Peyer's patch (tissue), 4 donors: ENCODE results near the gene MPV17L2. TPM values are rescaled to one million over a fixed set of nuclear protein-coding genes. Genes with fewer than 3 reads are reported as not detected.
A peak's percentile ranks its signal among the peaks of the same experiment; 100 is the strongest.

Experiments used
- DNase-seq, 3 donors: peaks; one replicate each; pipeline ENCODE4 v3.0.0-alpha.2; 2017 to 2019
- H3K27ac ChIP-seq, 4 donors: fragments of 200-600 bp; sonication (generic); one replicate each; pipeline ENCODE4 v1.5.1; 2016 to 2019
- H3K27me3 ChIP-seq, 2 donors: fragments of 200-600 bp; sonication (generic); one replicate each; pipeline ENCODE4 v1.5.1; 2019
- H3K36me3 ChIP-seq, 3 donors: fragments of 200-600 bp; sonication (generic); one replicate each; pipeline ENCODE4 v1.5.1; 2016 to 2019
- H3K4me1 ChIP-seq, 4 donors: fragments of 200-600 bp; sonication (generic); one replicate each; pipeline ENCODE4 v1.5.1; 2016 to 2019
- H3K4me3 ChIP-seq, 4 donors: fragments of 200-600 bp; sonication (generic); 1 replicate in 3 of 4; 2 replicates in 1 of 4; pipeline ENCODE4 v1.5.1; 2016 to 2019; ENCODE audit warnings: mild to moderate bottlenecking in 1 of 4
- H3K9me3 ChIP-seq, 4 donors: fragments of 200-600 bp; sonication (generic); one replicate each; pipeline ENCODE4 v1.5.1; 2016 to 2019; ENCODE audit warnings: mild to moderate bottlenecking in 1 of 4
- CTCF ChIP-seq, 6 experiments: fragments of 450-650 bp in 4 of 6; fragments of 200-600 bp in 2 of 6; sonication (generic) in 1 of 6; IDR thresholded peaks; one replicate each; pipeline ENCODE4 v1.5.1; 2017 to 2019; ENCODE audit warnings: antibody characterized with exemption in 6 of 6, mild to moderate bottlenecking in 3 of 6, moderate library complexity in 1 of 6
- POLR2A ChIP-seq, 2 donors: fragments of 450-650 bp; IDR thresholded peaks; one replicate each; pipeline ENCODE4 v1.5.1; 2017; ENCODE audit warnings: antibody characterized with exemption in 2 of 2, mild to moderate bottlenecking in 2 of 2, moderate library complexity in 2 of 2
- total RNA-seq, 4 donors: library from RNA; depleted of rRNA; stranded (reverse); fragments of >200 nt; gene quantifications; one replicate each; pipeline ENCODE4 v1.1.0, GENCODE V29; 2016

MPV17L2 gene
- total RNA-seq, 4 donors from 2014 or later = 4.1 to 19.6 (median 16.0) TPM

DNA sequence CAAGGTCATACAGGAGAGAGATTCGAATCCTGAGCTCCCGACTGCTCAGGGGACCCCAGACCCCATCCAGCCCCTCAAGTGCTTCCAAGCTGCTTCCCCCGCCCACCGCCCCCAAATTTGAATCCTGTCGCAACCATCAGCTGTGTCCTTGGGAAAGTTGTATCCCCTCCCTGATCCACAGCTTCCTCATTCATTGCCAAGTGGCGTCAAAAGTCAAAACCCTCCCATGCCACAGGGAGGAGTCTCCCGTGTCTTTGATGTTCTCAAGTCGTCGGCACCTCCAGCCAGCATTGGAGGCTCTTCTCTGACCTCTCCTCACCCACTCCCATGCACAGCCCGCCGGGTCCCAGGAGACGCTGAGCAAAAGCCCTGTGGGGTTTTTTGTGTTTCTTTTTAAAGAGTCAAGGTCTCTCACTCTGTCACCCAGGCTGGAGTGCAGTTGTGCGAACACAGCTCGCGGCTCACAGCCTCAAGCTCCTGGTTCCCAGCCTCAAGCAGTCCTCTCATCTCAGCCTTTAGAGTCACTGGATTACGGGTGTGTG lies 22.2 kb upstream of the MPV17L2 start:
- no peak overlapping the region for H3K4me3 ChIP-seq
- H3K36me3 ChIP-seq = peaks cover 0 to 38% (median 0%) of the 10 kb centered on the region in 3 donors
- H3K27ac ChIP-seq = peak overlapping the region; percentile 63 to 91 (median 69)
- H3K9me3 ChIP-seq = no peaks in the 10 kb centered on the region
- H3K4me1 ChIP-seq = peaks cover 0 to 19% (median 12%) of the 10 kb centered on the region in 4 donors
- DNase-seq = peak in 2 of 3 donors; percentile 70 to 75
- no peaks in the 10 kb centered on the region for H3K27me3 ChIP-seq
- TF ChIP-seq POLR2A (IDR thresholded peaks at IDR 0.05) (no peak), CTCF (IDR thresholded peaks at IDR 0.05) (no peak)

GRCh38 chr19:18171605-18172327 lies 21.3 kb upstream of the MPV17L2 start:
- peak overlapping the region in 3 of 4 donors; percentile 75 to 91 (median 81) for H3K27ac ChIP-seq
- TF ChIP-seq POLR2A (IDR thresholded peaks at IDR 0.05) = no peak
- TF ChIP-seq CTCF (IDR thresholded peaks at IDR 0.05) = no peak
- peaks cover 0 to 30% (median 0%) of the 10 kb centered on the region in 3 donors for H3K36me3 ChIP-seq
- H3K4me3 ChIP-seq = no peak overlapping the region
- DNase-seq = peak in 2 of 3 donors; percentile 54 to 76
- H3K9me3 ChIP-seq = no peaks in the 10 kb centered on the region
- peaks cover 0 to 24% (median 12%) of the 10 kb centered on the region in 4 donors for H3K4me1 ChIP-seq
- H3K27me3 ChIP-seq = no peaks in the 10 kb centered on the region

DNA sequence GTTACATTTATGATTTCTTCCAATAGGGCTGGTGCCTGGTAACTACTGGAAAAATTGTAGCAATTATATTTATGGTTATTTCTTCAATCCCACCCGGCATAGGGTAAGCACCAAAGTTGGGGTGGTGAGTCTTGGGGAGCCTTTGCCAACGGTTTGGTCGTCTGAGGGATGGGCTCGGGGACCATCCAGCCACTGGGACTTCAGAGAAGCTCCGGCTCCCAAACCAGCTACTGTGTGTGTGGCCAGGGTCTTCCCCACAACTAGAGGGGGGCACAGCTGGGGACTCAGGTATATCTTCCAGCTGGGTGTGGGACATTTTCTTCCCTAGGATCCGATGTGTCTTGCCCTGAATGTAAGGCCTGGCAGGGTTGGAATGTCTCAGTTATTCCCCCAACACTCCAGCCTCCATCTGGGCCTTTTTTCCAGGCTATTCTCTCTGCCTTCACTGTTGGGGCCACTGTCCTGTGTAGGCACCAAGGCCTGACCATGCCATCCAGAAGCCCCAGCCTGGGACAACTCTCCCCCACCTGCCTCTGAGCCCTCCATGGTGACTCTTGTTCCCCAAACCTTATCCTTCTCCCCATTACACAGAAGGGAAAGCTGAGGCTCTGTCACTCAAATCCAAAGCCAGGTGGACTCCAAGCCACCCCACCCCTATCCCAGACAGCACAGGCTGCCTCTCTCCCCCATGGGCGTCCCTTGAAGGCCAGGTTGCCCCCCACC lies 20.5 kb upstream of the MPV17L2 start:
- Histone ChIP-seq H3K36me3 (peaks cover 0 to 30% (median 0%) of the 10 kb centered on the region in 3 donors), H3K9me3 (no peaks in the 10 kb centered on the region), H3K4me1 (peaks cover 0 to 25% (median 12%) of the 10 kb centered on the region in 4 donors), H3K27ac (peak overlapping the region in 3 of 4 donors; percentile 75 to 91 (median 81)), H3K27me3 (no peaks in the 10 kb centered on the region), H3K4me3 (no peak overlapping the region)
- DNase-seq = no peak
- TF ChIP-seq POLR2A (IDR thresholded peaks at IDR 0.05) (no peak), CTCF (IDR thresholded peaks at IDR 0.05) (no peak)

- peak in 2 of 3 donors; percentile 83 to 87 for DNase-seq
- Histone ChIP-seq H3K4me3 (peak overlapping the region; percentile 56 to 80 (median 68)), H3K27ac (peak overlapping the region; percentile 70 to 91 (median 78)), H3K27me3 (no peaks in the 10 kb centered on the region), H3K9me3 (no peaks in the 10 kb centered on the region), H3K36me3 (peaks cover 0 to 31% (median 0%) of the 10 kb centered on the region in 3 donors), H3K4me1 (peaks cover 0 to 25% (median 12%) of the 10 kb centered on the region in 4 donors)
- TF ChIP-seq CTCF (IDR thresholded peaks at IDR 0.05) (no peak), POLR2A (IDR thresholded peaks at IDR 0.05) (no peak)
Observed at GRCh38 chr19:18173054-18173571, 19.9 kb upstream of the MPV17L2 start.

GRCh38 chr19:18173572-18174288 lies 19.3 kb upstream of the MPV17L2 start, which contains the start of gene IFI30:
TSS of gene IFI30 (plus strand) at chr19:18173813. CDS start at chr19:18173842, 29 bp downstream.
- H3K36me3 ChIP-seq = peaks cover 0 to 27% (median 0%) of the 10 kb centered on the region in 3 donors
- H3K27me3 ChIP-seq = no peaks in the 10 kb centered on the region
- peaks cover 0 to 22% (median 12%) of the 10 kb centered on the region in 4 donors for H3K4me1 ChIP-seq
- H3K9me3 ChIP-seq = no peaks in the 10 kb centered on the region
- peak; percentile 86 to 95 (median 93) for DNase-seq
- H3K4me3 ChIP-seq = peak within 1 kb of the TSS; percentile 56 to 80 (median 68)
- H3K27ac ChIP-seq = peak within 1 kb of the TSS; percentile 70 to 91 (median 78)
- TF ChIP-seq CTCF (IDR thresholded peaks at IDR 0.05) (peak in 1 of 6 experiments; percentile 8), POLR2A (IDR thresholded peaks at IDR 0.05) (peak; percentile 66 to 77)
